IPS DF 6.9 (cell line): ENCODE results near the gene SLCO2B1.

Source experiments
- DNase-seq: peaks from one replicate; pipeline ENCODE4 v3.0.0-alpha.2; 2013; ENCODE audit warnings: low read depth, low spot score
- H3K27ac ChIP-seq: one replicate; pipeline ENCODE4 v1.5.1; 2013; ENCODE audit warnings: low read length, control low read depth
- H3K27me3 ChIP-seq: 2 replicates; pipeline ENCODE4 v1.6.1; 2013; ENCODE audit warnings: mild to moderate bottlenecking, low read length; ENCODE audit not compliant: control insufficient read depth, insufficient read depth
- H3K36me3 ChIP-seq: 2 replicates; pipeline ENCODE4 v1.6.1; 2013; ENCODE audit warnings: low read length; ENCODE audit not compliant: control insufficient read depth, insufficient read depth
- H3K4me1 ChIP-seq: 2 replicates; pipeline ENCODE4 v1.6.1; 2013; ENCODE audit warnings: low read length; ENCODE audit not compliant: control insufficient read depth, insufficient read depth
- H3K4me3 ChIP-seq: 2 replicates; pipeline ENCODE4 v1.5.1; 2013; ENCODE audit warnings: mild to moderate bottlenecking, low read length
- H3K9me3 ChIP-seq: 2 replicates; pipeline ENCODE4 v1.6.1; 2013; ENCODE audit warnings: low read length, inconsistent platforms; ENCODE audit not compliant: control insufficient read depth, insufficient read depth
- WGBS: extraction: QIAGEN DNeasy Blood & Tissue Kit; methylation state at CpG from one replicate; pipeline ENCODE4 v1.1.7; 2013; ENCODE audit warnings: mixed read lengths, missing lambda C conversion rate; ENCODE audit not compliant: insufficient read length, insufficient coverage; 5-methylcytosine and 5-hydroxymethylcytosine counted together

SLCO2B1 gene

GRCh38 chr11:75162954-75163353 lies 12.0 kb downstream of the SLCO2B1 start:
- WGBS: no CpG with 5 or more reads among the region's 7 CpGs
- Histone ChIP-seq H3K4me3 (no peak overlapping the region), H3K27ac (no peak overlapping the region), H3K4me1 (no peaks in the 10 kb centered on the region; the same call in 1 of the 2 replicates), H3K27me3 (no peaks in the 10 kb centered on the region), H3K36me3 (no peaks in the 10 kb centered on the region), H3K9me3 (no peaks in the 10 kb centered on the region)
- no peak for DNase-seq

- Histone ChIP-seq H3K4me1 (no peaks in the 10 kb centered on the region; the same call in 1 of the 2 replicates), H3K27me3 (no peaks in the 10 kb centered on the region), H3K4me3 (no peak overlapping the region), H3K27ac (no peak overlapping the region), H3K36me3 (no peaks in the 10 kb centered on the region), H3K9me3 (no peaks in the 10 kb centered on the region)
- no CpG with 5 or more reads among the region's 25 CpGs for WGBS
- no peak for DNase-seq
Measured at GRCh38 chr11:75163921-75164849, 13.3 kb downstream of the SLCO2B1 start.

- no peaks in the 10 kb centered on the region for H3K36me3 ChIP-seq
- no peaks in the 10 kb centered on the region; the same call in 1 of the 2 replicates for H3K4me1 ChIP-seq
- H3K4me3 ChIP-seq: no peak overlapping the region
- no peaks in the 10 kb centered on the region for H3K27me3 ChIP-seq
- H3K27ac ChIP-seq: no peak overlapping the region
- H3K9me3 ChIP-seq: no peaks in the 10 kb centered on the region
- no peak for DNase-seq
- WGBS: no CpG with 5 or more reads among the region's 11 CpGs
Measured at GRCh38 chr11:75165721-75166120, 14.8 kb downstream of the SLCO2B1 start.

- Histone ChIP-seq H3K36me3 (no peaks in the 10 kb centered on the region), H3K4me1 (no peaks in the 10 kb centered on the region; the same call in 1 of the 2 replicates), H3K9me3 (no peaks in the 10 kb centered on the region), H3K4me3 (no peak overlapping the region), H3K27me3 (no peaks in the 10 kb centered on the region), H3K27ac (no peak overlapping the region)
- WGBS: no CpG with 5 or more reads among the region's 3 CpGs
- no peak for DNase-seq
Measured at GRCh38 chr11:75166791-75167190, 15.9 kb downstream of the SLCO2B1 start.

- Histone ChIP-seq H3K4me1 (no peaks in the 10 kb centered on the region; the same call in 1 of the 2 replicates), H3K27ac (no peak overlapping the region), H3K4me3 (no peak overlapping the region), H3K27me3 (no peaks in the 10 kb centered on the region), H3K36me3 (no peaks in the 10 kb centered on the region), H3K9me3 (no peaks in the 10 kb centered on the region)
- no CpG with 5 or more reads among the region's 3 CpGs for WGBS
- DNase-seq: no peak
Measured at GRCh38 chr11:75167617-75168016, 16.7 kb downstream of the SLCO2B1 start.

- no peak overlapping the region for H3K27ac ChIP-seq
- H3K9me3 ChIP-seq: no peaks in the 10 kb centered on the region
- no peaks in the 10 kb centered on the region for H3K27me3 ChIP-seq
- no CpG with 5 or more reads among the region's 13 CpGs for WGBS
- no peaks in the 10 kb centered on the region for H3K4me1 ChIP-seq
- no peak for DNase-seq
- H3K4me3 ChIP-seq: no peak overlapping the region
- H3K36me3 ChIP-seq: no peaks in the 10 kb centered on the region
Measured at GRCh38 chr11:75169101-75169885, 18.4 kb downstream of the SLCO2B1 start.

GRCh38 chr11:75170516-75171201 lies 19.8 kb downstream of the SLCO2B1 start:
- Histone ChIP-seq H3K9me3 (no peaks in the 10 kb centered on the region), H3K36me3 (no peaks in the 10 kb centered on the region), H3K4me1 (no peaks in the 10 kb centered on the region), H3K4me3 (no peak overlapping the region), H3K27ac (no peak overlapping the region), H3K27me3 (no peaks in the 10 kb centered on the region)
- DNase-seq: no peak
- no CpG with 5 or more reads among the region's 18 CpGs for WGBS

GRCh38 chr11:75173336-75173735 lies 22.4 kb downstream of the SLCO2B1 start:
- no CpG with 5 or more reads among the region's 7 CpGs for WGBS
- Histone ChIP-seq H3K27me3 (no peaks in the 10 kb centered on the region), H3K4me3 (no peak overlapping the region), H3K4me1 (no peaks in the 10 kb centered on the region), H3K27ac (no peak overlapping the region), H3K36me3 (no peaks in the 10 kb centered on the region), H3K9me3 (no peaks in the 10 kb centered on the region)
- no peak for DNase-seq

GRCh38 chr11:75174781-75175370 lies 24.0 kb downstream of the SLCO2B1 start:
- no peak for DNase-seq
- no peaks in the 10 kb centered on the region for H3K9me3 ChIP-seq
- H3K36me3 ChIP-seq: no peaks in the 10 kb centered on the region
- no peak overlapping the region for H3K27ac ChIP-seq
- no peak overlapping the region for H3K4me3 ChIP-seq
- no peaks in the 10 kb centered on the region for H3K27me3 ChIP-seq
- H3K4me1 ChIP-seq: no peaks in the 10 kb centered on the region
- WGBS: no CpG with 5 or more reads among the region's 7 CpGs

GRCh38 chr11:75182664-75183063 lies 31.8 kb downstream of the SLCO2B1 start:
- DNase-seq: no peak
- no peaks in the 10 kb centered on the region for H3K27me3 ChIP-seq
- no peak overlapping the region for H3K4me3 ChIP-seq
- no peaks in the 10 kb centered on the region for H3K4me1 ChIP-seq
- whole genome bisulfite sequencing: no CpG with 5 or more reads among the region's 3 CpGs
- H3K9me3 ChIP-seq: no peaks in the 10 kb centered on the region
- H3K27ac ChIP-seq: no peak overlapping the region
- no peaks in the 10 kb centered on the region for H3K36me3 ChIP-seq
